GM23338 (cell line): ENCODE results near the gene KIRREL3. TPM values are rescaled to one million over a fixed set of nuclear protein-coding genes. Genes with fewer than 3 reads are reported as not detected.

Experiments used
- ATAC-seq: fragments of 200-7000 bp; cut with Tn5 transposase; 3 replicates; pipeline ENCODE4 v1.9.1; 2020
- DNase-seq: peaks from one replicate; pipeline ENCODE4 v3.0.0-alpha.2; 2015; ENCODE audit warnings: low spot score
- H2AFZ ChIP-seq: fragments of 200-600 bp; sonication (generic); 2 replicates; pipeline ENCODE4 v1.8.0; 2016; ENCODE audit warnings: antibody characterized with exemption, mild to moderate bottlenecking, moderate library complexity
- H3F3A ChIP-seq: fragments of 200-600 bp; sonication (generic); replicated peaks from 2 replicates; pipeline ENCODE4 v1.8.0; 2017; ENCODE audit warnings: antibody characterized with exemption, mixed run types, low read depth
- H3K27ac ChIP-seq: fragments of 200-600 bp; sonication (generic); 2 replicates; pipeline ENCODE4 v1.6.1; 2016; ENCODE audit warnings: low read depth
- H3K27me3 ChIP-seq: fragments of 200-600 bp; sonication (generic); 2 replicates; pipeline ENCODE4 v1.8.0; 2016; ENCODE audit warnings: mild to moderate bottlenecking, mixed run types, moderate library complexity; ENCODE audit not compliant: insufficient read depth
- H3K36me3 ChIP-seq: fragments of 200-600 bp; sonication (generic); 2 replicates; pipeline ENCODE4 v1.8.0; 2016; ENCODE audit warnings: mild to moderate bottlenecking; ENCODE audit not compliant: insufficient read depth
- H3K4me1 ChIP-seq: fragments of 200-600 bp; sonication (generic); 2 replicates; pipeline ENCODE4 v1.8.0; 2016; ENCODE audit warnings: mild to moderate bottlenecking, moderate library complexity; ENCODE audit not compliant: insufficient read depth
- H3K4me2 ChIP-seq: fragments of 200-600 bp; sonication (generic); 2 replicates; pipeline ENCODE4 v1.7.1; 2017; ENCODE audit warnings: mixed run types
- H3K4me3 ChIP-seq: fragments of 200-600 bp; sonication (generic); 2 replicates; pipeline ENCODE4 v1.6.1; 2016; ENCODE audit warnings: mixed run types
- H3K79me2 ChIP-seq: fragments of 200-600 bp; sonication (generic); replicated peaks from 2 replicates; pipeline ENCODE4 v1.8.0; 2017; ENCODE audit warnings: mild to moderate bottlenecking; ENCODE audit not compliant: insufficient read depth
- H3K9me2 ChIP-seq: fragments of 200-600 bp; sonication (generic); 2 replicates; pipeline ENCODE4 v1.8.0; 2017; ENCODE audit not compliant: insufficient read depth
- H4K20me1 ChIP-seq: fragments of 200-600 bp; sonication (generic); replicated peaks from 2 replicates; pipeline ENCODE4 v1.8.0; 2017; ENCODE audit warnings: mild to moderate bottlenecking; ENCODE audit not compliant: insufficient read depth
- H3K27ac Mint-ChIP-seq: 2 replicates; pipeline ENCODE4 v1.8.0; 2020; ENCODE audit warnings: inconsistent platforms, mild to moderate bottlenecking, moderate library complexity, mixed read lengths
- H3K27me3 Mint-ChIP-seq: 3 replicates; pipeline ENCODE4 v1.8.0; 2022; ENCODE audit warnings: low read depth, mild to moderate bottlenecking, moderate library complexity, mixed read lengths, inconsistent platforms; ENCODE audit not compliant: insufficient read depth, poor library complexity
- H3K36me3 Mint-ChIP-seq: 3 replicates; pipeline ENCODE4 v1.8.0; 2021; ENCODE audit warnings: low read depth, mild to moderate bottlenecking, inconsistent platforms, moderate library complexity, mixed read lengths
- H3K4me1 Mint-ChIP-seq: 3 replicates; pipeline ENCODE4 v1.8.0; 2020; ENCODE audit warnings: mild to moderate bottlenecking, inconsistent platforms, mixed read lengths
- H3K4me3 Mint-ChIP-seq: 3 replicates; pipeline ENCODE4 v1.8.0; 2021; ENCODE audit warnings: moderate library complexity, mild to moderate bottlenecking, inconsistent platforms, mixed read lengths
- H3K9me3 Mint-ChIP-seq: 3 replicates; pipeline ENCODE4 v1.8.0; 2020; ENCODE audit warnings: moderate library complexity, mild to moderate bottlenecking, inconsistent platforms, mixed read lengths
- CTCF ChIP-seq, 2 experiments: fragments of 200-600 bp in 1 of 2; sonication (generic) in 1 of 2; conservative IDR thresholded peaks; 2 replicates each; pipeline versions ENCODE4 v1.5.1 to v1.6.1; 2016 to 2017; ENCODE audit warnings: antibody characterized with exemption in 2 of 2, low read depth in 2 of 2, mild to moderate bottlenecking in 2 of 2, moderate library complexity in 1 of 2
- EZH2 ChIP-seq: fragments of 200-600 bp; sonication (generic); IDR thresholded peaks from one replicate; pipeline ENCODE4 v1.8.0; 2017; ENCODE audit warnings: antibody characterized with exemption, mild to moderate bottlenecking, low read depth; ENCODE audit not compliant: unreplicated experiment
- EZH2phosphoT487 ChIP-seq: fragments of 200-600 bp; sonication (generic); IDR thresholded peaks from one replicate; pipeline ENCODE4 v1.8.1; 2018; ENCODE audit warnings: antibody characterized with exemption; ENCODE audit not compliant: unreplicated experiment
- JUNB ChIP-seq: IDR thresholded peaks from one replicate; pipeline ENCODE4 v1.6.1; 2016; ENCODE audit warnings: antibody characterized with exemption; ENCODE audit not compliant: unreplicated experiment
- POLR2AphosphoS5 ChIP-seq: IDR thresholded peaks from 2 replicates; pipeline ENCODE4 v1.6.1; 2016; ENCODE audit warnings: antibody characterized with exemption, low read depth
- STAT1 ChIP-seq: IDR thresholded peaks from one replicate; pipeline ENCODE4 v1.6.1; 2016; ENCODE audit warnings: antibody characterized with exemption; ENCODE audit not compliant: unreplicated experiment
- polyA plus RNA-seq: library from polyadenylated mRNA; unstranded; fragments of >200 nt; fragmentation: Nextera tagmentation; extraction: Ambion mirVana; gene quantifications from 2 replicates; pipeline ENCODE4 v1.2.1, GENCODE V29; 2016
- total RNA-seq: library from RNA; depleted of rRNA; stranded (reverse); fragments of >200 nt; shearing (Covaris generic); gene quantifications from 2 replicates; pipeline ENCODE4 v1.2.3, GENCODE V29; 2014
- TF ChIP-seq, protein P1 (sequence below): IDR thresholded peaks from 2 replicates; pipeline ENCODE4 v1.6.1; 2016; ENCODE audit warnings: antibody characterized with exemption
- TF ChIP-seq, protein P2 (sequence below): IDR thresholded peaks from one replicate; pipeline ENCODE4 v1.6.1; 2018; ENCODE audit warnings: antibody characterized with exemption; ENCODE audit not compliant: unreplicated experiment

The KIRREL3 gene
- total and polyA plus RNA-seq, 2 experiments from 2014 or later = 0.13 to 1.5 TPM

DNA sequence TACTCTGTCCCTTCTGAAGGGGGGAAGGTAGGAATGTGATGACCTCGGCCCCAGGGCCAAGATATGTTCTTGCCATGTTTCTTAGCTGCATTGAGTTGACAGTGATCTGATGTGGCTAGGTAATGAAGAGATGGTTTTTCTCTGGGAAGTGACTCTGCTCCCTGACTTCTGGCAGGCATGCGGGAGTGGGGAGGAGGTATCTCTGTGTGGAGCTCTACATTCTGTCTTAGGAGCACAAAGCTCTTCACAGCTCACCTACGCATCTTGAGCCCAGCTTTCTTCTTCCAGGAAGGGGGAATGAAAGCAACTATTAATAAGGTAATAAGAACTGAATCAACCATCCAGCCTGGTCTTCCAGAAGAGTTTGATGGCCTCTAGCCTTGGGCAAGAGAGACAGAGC is 404.1 kb downstream of the KIRREL3 start (continued):
- TF ChIP-seq, protein P1, sequence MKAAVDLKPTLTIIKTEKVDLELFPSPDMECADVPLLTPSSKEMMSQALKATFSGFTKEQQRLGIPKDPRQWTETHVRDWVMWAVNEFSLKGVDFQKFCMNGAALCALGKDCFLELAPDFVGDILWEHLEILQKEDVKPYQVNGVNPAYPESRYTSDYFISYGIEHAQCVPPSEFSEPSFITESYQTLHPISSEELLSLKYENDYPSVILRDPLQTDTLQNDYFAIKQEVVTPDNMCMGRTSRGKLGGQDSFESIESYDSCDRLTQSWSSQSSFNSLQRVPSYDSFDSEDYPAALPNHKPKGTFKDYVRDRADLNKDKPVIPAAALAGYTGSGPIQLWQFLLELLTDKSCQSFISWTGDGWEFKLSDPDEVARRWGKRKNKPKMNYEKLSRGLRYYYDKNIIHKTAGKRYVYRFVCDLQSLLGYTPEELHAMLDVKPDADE = no peak
- TF ChIP-seq JUNB = no peak
- no peak for TF ChIP-seq STAT1

DNA sequence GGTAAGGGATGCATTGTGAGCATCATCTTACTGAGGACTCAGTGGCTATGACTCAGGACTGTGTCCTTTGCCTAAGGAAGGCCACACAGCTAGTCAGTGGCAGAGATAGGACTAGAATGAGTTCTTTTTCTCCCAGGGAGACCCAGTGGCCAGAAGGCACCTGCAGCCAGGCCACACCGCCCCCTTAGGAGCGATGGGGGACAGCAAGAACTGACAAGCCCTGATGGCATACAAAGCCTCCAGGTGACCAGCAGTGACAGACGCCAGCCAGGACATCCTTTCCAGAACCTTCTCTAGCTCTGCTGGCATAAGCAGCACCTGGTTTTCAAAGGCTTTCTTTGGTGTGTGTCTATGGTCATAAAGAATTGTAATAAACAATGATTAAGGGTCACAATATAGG is 405.0 kb downstream of the KIRREL3 start:
- Histone ChIP-seq H4K20me1 (no peaks in the 10 kb centered on the region), H3K4me3 (no peak overlapping the region), H3K9me2 (no peaks in the 10 kb centered on the region; the same call in 1 of the 2 replicates), H3F3A (no peaks in the 10 kb centered on the region), H3K4me2 (no peak overlapping the region), H3K4me1 (peaks cover 10% of the 10 kb centered on the region), H2AFZ (no peak overlapping the region), H3K27ac (no peak overlapping the region), H3K27me3 (no peaks in the 10 kb centered on the region), H3K36me3 (no peaks in the 10 kb centered on the region), H3K79me2 (no peaks in the 10 kb centered on the region)
- Mint-ChIP-seq H3K4me1 (peaks cover 12% of the 10 kb centered on the region), H3K27ac (no peak overlapping the region), H3K27me3 (peaks cover 3% of the 10 kb centered on the region), H3K4me3 (no peak overlapping the region), H3K36me3 (no peaks in the 10 kb centered on the region), H3K9me3 (peaks cover 6% of the 10 kb centered on the region; the same call in 2 of the 3 replicates)
- DNase-seq (no peak), ATAC-seq (no peak)
- TF ChIP-seq EZH2 = no peak
- TF ChIP-seq CTCF (conservative IDR thresholded peaks at IDR 0.05; ENCODE audit: low read depth in 2 of 2) = peak; percentile 39 to 44
- TF ChIP-seq, protein P1 = no peak
- TF ChIP-seq POLR2AphosphoS5 = no peak
- TF ChIP-seq, protein P2, sequence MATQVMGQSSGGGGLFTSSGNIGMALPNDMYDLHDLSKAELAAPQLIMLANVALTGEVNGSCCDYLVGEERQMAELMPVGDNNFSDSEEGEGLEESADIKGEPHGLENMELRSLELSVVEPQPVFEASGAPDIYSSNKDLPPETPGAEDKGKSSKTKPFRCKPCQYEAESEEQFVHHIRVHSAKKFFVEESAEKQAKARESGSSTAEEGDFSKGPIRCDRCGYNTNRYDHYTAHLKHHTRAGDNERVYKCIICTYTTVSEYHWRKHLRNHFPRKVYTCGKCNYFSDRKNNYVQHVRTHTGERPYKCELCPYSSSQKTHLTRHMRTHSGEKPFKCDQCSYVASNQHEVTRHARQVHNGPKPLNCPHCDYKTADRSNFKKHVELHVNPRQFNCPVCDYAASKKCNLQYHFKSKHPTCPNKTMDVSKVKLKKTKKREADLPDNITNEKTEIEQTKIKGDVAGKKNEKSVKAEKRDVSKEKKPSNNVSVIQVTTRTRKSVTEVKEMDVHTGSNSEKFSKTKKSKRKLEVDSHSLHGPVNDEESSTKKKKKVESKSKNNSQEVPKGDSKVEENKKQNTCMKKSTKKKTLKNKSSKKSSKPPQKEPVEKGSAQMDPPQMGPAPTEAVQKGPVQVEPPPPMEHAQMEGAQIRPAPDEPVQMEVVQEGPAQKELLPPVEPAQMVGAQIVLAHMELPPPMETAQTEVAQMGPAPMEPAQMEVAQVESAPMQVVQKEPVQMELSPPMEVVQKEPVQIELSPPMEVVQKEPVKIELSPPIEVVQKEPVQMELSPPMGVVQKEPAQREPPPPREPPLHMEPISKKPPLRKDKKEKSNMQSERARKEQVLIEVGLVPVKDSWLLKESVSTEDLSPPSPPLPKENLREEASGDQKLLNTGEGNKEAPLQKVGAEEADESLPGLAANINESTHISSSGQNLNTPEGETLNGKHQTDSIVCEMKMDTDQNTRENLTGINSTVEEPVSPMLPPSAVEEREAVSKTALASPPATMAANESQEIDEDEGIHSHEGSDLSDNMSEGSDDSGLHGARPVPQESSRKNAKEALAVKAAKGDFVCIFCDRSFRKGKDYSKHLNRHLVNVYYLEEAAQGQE = no peak
- TF ChIP-seq EZH2phosphoT487 = no peak
